OCI-LY1 (cell line): ENCODE results near the gene ARMH1.

Experiments
- CTCF ChIP-seq: fragments of 200-600 bp; sonication (generic), shearing (Covaris generic); IDR thresholded peaks from 2 replicates; pipeline ENCODE4 v1.5.1; 2017; ENCODE audit warnings: mild to moderate bottlenecking, antibody characterized with exemption, low read length, moderate library complexity, mixed read lengths
- EZH2 ChIP-seq: fragments of 200-600 bp; sonication (generic), shearing (Covaris generic); IDR thresholded peaks from 2 replicates; pipeline ENCODE4 v1.8.0; 2017; ENCODE audit warnings: borderline replicate concordance, mixed run types, mild to moderate bottlenecking, antibody characterized with exemption, low read length, moderate library complexity, mixed read lengths

GRCh38 chr1:44644806-44645205 lies 29.7 kb upstream of the ARMH1 start:
- no peak for TF ChIP-seq CTCF
- no peak for TF ChIP-seq EZH2
